HG03095 (cell line): ENCODE data around the gene AMH.

Experiments
- ATAC-seq: cut with Tn5 transposase; IDR thresholded peaks from one replicate; pipeline ENCODE4 v1.9.1; 2021; ENCODE audit warnings: moderate library complexity; ENCODE audit not compliant: unreplicated experiment

Gene AMH

DNA sequence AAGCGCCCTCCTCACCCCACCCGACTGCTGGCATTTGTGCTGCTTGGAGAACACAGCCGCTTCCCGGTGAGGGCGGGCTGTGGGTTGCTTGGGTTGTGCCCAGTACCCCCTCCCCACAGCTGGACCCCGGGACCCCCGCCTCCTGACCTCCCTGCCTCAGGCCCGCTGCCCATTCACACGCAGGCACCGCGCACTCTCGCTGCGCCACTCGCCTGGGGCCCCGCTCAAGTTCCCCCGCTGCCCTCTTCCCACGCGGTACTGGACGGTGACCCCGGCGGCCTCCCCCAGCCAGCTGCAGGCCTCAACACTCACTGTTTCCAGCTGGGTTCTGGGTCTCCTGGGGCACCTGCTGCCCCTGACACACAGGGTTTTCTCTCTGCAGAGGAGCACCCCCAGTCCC is 29.4 kb upstream of the AMH start:
- ATAC-seq = no peak

DNA sequence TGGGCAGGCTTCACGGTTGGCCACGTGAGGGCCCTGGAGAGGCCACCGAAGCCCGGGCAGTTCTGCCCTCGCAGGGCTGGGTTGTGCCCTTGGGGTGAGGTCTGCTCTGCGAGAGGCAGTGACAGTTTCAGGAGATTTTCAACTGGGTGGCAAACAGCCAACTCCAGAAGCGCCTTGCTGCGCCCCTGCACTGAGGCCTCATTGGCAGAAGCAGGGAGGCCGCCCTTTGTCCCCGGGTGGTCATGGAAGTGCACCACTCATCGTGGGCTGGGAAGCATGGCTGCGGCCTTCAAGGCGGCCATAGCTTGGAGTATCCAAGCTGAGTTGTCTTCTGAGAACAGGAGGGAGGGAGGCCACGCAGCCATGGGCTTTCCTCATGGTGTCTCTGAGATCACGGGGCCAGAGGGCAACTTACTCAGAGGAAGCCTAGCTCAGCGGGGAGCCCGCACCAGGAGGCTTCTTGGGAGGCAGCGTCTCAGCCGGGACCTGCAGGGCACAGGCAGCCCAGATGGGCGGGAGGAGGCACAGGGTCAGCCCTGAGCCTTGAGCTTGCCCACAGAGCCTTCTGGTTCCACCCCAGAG is 27.8 kb upstream of the AMH start:
- no peak for ATAC-seq

DNA sequence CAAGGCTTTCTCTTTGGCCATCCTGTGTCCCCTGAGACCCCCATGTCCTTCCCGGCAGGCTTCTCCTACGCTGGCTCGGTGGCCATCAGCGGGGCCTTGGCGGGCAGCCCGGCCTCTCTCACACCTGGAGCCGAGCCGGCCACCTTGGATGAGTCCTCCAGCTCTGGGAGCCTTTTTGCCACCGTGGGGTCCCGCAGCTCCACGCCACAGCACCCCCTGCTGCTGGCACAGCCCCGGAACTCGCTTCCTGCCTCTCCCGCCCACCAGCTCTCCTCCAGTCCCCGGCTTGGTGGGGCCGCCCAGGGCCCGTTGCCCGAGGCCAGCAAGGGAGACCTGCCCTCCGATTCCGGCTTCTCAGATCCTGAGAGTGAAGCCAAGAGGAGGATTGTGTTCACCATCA is 27.2 kb upstream of the AMH start:
- ATAC-seq = no peak

DNA sequence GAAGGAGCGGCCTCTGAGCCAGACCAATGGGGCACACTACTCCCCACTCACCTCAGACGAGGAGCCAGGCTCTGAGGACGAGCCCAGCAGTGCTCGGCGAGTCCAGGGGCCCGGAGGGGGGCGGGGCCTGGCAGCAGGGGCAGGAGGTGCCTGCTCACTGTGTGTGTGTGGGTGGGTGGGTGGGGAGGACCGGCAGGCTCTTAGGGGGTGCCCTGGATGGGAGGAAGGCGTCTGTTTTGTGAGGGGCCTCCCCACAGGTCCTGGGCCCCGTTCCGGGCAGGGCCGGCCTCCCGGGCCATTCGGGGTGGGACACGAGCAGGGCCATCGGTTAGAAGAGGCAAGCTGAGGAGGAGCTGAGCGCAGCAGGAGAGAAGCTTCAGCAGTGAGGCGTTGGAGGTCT is 25.7 kb upstream of the AMH start:
- ATAC-seq = no peak

DNA sequence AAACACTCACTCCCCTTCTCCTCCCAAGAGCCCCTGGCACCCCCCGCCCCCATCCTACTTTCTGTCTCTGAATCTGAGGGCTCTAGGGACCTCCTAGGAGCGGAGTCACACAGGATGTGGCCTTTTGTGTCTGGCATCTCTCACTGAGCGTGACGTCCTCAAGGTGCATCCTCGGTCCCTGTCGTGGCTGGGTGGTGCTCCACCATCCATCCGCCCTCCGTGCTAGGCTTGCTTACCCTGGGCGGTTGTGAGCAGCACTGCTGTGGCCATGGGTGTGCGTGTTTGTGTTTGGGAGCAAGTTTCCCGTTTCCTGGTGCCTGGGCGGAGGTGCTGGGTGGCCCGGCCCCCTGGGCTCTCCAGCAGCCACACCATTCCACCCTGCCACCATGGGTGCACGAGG is 25.2 kb upstream of the AMH start:
- no peak for ATAC-seq

DNA sequence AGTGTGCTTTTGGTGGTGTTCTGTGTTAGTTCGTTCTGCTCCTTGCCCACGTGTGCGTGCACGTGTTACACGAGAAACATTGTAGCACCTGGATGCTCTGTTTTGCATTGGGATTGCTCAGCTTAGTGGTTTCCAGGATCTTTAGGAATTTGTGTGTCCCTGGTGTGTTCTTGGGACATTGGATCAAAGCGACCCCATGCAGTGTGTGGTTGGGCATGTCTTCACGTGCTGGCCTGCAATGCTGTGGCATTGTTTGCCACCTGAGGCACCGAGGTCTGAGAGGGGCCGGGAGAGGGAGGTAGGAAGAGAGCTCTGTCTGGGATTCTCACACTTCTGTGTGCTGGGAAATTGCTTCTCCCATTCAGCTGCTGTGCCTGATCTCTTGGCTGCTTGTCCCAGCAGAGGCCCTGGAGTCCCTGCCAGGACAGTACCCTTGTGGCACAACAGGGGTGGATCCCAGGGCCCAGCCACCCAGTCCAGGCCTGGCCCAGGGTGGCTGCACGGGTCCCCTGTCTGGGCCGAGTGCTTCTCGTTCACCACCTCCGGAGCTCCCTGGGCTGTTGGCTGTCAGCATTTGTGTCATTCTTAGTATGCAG is 24.3 kb upstream of the AMH start:
- no peak for ATAC-seq

DNA sequence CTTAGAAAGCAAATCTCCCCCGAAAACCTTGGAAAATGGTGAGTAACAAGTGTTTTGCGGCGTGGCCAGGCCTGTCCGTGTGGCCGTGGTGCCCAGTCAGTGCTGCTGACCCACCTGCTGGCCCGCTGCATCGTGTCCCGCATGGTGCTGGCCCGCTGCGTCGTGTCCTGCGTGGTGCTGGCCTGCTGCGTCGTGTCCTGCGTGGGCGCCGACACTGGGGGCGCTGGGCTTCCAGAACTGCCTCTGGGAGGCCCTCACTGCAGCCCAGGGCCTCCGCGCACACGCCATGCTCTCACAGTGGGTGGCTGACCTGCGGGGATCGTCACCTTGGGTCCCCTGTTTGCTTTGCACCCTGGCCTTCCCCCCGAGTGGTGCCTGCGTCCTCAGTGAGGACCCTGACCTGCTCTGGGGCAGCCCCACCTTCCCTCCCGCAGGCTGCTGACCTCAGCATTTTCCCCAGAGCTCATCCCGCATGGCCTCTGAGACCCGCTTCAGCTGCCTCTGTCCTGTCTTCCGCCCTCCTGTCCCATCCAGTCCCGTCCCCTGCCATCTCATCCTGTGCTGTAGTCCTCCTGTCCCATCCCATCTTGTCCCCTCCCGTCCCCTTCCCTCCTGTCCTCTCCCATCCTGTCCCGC is 23.6 kb upstream of the AMH start:
- no peak for ATAC-seq

DNA sequence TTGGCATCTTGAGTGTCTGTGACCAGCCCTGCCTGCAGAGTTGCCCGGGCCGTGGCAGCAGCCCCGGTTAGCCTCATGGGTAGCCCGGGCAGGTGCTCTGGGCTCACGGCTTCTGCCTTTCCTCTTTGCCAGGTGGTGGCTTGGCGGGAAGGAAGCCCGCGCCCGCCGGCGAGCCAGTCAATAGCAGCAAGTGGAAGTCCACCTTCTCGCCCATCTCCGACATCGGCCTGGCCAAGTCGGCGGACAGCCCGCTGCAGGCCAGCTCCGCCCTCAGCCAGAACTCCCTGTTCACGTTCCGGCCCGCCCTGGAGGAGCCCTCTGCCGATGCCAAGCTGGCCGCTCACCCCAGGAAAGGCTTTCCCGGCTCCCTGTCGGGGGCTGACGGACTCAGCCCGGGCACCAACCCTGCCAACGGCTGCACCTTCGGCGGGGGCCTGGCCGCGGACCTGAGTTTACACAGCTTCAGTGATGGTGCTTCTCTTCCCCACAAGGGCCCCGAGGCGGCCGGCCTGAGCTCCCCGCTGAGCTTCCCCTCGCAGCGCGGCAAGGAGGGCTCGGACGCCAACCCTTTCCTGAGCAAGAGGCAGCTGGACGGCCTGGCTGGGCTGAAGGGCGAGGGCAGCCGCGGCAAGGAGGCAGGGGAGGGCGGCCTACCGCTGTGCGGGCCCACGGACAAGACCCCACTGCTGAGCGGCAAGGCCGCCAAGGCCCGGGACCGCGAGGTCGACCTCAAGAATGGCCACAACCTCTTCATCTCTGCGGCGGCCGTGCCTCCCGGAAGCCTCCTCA is 22.9 kb upstream of the AMH start:
- ATAC-seq = no peak

DNA sequence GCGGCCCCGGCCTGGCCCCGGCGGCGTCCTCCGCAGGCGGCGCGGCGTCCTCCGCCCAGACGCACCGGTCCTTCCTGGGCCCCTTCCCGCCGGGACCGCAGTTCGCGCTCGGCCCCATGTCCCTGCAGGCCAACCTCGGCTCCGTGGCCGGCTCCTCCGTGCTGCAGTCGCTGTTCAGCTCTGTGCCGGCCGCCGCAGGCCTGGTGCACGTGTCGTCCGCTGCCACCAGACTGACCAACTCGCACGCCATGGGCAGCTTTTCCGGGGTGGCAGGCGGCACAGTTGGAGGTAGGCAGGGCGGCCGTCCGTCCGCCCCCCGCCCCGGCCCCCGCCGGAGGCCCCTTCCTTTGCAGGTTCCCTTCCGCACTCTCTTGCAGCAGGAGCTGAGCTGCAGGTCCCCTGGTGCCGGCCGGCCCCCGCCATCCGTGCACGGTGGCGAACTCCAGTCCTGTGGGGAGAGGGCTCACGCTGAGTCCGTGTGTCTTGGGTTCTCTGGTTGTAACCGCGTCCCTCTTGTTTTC is 22.2 kb upstream of the AMH start:
- ATAC-seq = no peak

DNA sequence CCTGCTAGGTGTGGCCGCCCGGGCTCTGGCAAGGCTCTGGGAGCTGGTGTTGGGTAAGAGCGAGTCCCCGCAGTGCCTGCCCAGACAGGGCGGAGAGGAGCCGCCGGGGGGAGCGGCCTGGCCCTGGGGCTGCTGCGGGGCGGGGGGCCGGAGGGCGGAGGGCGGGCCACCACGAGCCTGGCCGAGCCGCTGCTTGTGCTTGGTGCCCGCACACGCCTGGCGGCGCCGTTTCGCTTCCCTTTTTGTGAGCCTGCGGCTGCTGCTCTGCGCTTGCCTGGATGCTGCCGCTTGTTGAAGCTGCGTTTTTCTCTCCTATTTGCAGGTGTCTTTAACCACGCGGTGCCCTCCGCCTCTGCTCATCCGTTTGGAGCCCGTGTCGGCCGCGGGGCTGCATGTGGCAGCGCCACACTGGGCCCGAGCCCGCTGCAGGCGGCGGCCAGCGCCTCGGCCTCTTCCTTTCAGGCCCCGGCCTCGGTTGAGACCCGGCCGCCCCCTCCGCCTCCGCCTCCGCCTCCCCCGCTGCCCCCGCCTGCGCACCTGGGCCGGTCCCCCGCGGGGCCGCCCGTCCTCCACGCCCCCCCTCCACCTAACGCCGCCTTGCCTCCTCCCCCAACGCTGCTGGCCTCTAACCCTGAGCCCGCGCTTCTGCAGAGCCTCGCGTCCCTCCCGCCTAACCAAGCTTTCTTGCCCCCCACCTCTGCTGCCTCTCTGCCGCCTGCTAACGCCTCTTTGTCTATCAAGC is 21.5 kb upstream of the AMH start:
- no peak for ATAC-seq

DNA sequence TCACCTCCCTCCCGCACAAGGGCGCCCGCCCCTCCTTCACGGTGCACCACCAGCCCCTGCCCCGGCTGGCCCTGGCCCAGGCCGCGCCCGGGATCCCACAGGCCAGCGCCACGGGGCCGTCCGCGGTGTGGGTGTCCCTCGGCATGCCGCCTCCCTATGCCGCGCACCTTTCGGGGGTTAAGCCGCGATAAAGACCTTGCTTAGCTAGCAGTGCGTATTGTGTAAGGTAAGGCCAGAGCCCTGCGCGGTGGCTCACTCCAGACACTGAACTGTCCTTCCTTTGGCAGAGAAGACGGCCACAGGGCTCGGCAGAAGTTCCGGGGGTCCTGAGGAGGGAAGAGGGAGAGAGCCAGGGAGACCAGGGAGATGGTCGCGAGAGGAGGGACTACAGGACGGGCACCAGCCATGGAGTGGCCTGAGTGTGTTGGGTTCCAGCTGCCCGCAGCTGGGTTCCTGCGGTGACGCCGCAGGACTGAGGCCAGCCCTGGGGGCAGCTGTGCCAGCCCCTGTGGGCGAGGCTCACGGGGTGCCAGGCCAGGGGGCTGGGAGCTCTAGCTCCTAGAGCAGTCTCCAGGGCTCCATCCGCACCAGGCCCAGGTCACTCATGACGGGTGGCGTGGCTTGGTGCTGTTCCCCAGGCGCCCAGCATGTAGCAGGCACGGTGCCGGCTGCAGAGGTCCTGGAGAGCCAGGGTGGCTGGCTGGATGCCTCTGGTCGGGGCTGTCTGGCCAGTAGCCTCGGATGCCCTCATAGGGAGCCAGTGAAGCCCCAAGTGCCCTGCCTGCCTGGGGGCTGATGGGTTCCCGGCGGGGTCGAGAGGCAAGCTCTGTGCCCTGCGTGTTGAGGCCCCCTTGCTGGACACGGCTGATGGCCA is 20.7 kb upstream of the AMH start:
- no peak for ATAC-seq

DNA sequence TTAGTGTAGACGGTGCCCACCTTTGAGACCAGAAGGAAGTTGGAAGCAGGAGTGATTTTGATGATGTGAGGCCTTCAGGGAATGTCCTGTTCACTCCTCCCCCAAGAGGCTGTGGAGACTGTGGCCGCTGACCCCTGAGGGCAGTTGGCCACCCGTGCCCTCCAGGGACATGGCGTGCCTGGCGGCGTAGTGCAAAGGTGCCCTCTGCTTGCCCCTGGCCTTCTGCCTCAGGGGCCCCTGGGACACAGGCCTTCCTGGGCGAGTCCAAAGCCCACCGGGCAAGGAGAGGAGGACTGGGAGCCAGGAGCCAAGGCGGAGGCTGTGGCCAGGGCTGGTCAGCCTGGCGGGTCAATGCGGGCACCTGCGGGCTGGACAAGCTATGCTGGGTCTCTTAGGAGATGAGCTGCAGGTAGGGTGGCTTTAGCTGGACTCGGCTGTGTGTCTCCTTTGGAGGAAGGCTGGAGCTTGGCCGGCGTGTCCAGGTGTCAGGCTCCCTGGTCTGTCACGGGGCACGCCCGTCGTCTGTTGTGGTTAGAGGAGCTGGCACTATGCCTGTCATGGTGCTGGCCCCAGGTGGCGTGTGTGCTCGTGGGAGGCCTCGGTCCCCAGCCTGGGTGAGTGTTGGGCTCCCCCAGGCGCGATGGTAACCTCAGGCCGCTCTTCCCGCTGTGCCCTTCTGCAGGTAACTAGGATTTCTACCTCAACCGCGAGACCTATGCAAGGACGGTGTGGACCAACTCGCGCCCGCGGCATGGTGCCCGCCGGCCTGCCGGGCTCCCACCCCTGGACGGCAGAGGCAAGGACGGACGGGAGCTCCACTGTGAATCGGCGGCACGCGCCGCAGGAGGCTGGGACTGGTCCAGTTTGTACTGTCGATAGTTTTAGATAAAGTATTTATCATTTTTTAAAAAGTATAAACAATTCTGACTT is 19.8 kb upstream of the AMH start:
- ATAC-seq = no peak

DNA sequence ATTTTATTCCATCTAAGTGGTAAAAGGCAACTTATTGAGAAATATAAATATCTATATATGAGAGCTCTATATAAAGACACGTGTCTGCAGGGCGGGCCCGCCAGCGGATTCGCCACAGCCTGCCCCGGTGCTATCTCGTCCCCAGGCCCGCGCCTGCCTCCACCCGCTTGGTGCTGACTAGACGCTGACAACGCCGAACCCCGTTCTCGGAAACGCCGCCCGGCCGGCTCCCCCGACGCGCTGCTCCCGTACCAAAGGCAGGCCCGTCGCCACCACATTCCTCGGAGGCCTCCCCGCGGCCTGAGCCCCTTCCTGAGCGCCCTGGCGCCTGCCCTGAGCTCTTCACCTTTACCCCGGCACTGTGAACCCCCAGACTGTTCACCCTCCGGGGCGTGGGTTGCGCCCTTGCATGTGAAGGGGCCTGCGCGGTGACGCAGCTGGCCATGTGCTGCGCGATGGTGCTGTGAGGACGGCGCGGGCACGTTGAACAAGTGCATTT is 19.0 kb upstream of the AMH start:
- ATAC-seq = no peak

DNA sequence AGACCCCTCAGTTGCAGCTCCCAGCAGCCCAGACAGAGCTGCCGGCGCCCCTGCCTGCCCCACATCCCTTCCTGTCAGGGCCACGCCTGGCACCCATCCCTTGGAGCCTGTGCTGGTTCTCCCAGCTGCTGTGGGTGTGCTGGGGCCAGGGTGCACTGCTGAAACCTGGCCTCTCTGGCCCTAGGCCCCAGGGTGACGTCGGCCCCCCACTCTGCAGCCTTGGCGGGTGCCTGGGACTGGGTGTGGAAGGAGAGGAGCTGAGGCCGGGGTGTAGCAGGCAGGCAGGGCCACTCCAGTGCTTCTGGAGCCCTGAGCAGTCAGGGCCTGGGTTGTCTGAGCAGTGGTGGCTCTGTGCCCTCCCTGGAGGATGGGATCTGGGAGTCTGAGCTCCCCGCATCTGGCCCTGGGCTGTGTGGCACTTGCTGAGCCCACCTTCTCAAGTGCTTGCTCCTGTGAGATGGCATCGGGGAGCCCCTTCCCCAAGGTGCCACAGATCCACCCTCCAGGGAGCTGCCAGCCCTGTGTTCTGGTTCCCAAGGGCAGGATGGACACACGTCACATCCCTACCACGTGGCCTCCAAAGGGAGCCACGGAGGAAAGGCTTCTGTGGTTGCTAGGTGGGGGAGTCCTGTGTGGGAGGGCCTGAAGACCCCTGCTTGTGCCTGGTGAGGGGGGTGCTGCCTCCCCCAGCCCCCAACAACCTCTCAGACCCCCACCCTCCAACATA is 18.2 kb upstream of the AMH start:
- no peak for ATAC-seq

DNA sequence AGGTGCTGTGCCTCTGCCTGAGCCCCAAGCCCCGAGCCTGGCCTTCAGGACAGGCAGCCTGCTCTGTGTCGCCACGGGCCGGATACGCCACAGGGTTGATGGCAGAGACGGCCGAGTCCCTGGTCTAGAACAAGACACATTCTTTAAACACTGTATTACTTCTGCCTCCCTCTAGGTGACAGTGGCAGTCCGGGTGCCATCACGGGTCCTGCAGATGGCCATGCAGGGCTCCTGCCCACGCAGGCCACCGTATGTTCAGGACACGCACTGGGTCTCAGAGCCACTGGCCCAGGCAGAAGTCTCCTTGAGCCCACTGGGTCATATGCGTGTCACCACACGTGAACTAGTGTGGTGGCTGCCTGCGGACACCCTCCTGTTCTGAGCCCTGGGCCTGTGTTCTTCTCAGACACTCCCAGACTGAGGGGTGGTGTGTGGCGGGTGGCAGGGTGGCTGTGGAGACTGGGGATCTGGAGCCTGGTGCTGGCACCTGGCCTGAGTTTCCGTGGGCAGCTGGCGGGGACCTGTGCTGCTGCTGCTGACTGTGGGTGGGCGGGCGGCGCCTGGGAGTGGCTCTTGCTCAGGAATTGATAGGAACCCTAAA is 17.4 kb upstream of the AMH start:
- no peak for ATAC-seq

DNA sequence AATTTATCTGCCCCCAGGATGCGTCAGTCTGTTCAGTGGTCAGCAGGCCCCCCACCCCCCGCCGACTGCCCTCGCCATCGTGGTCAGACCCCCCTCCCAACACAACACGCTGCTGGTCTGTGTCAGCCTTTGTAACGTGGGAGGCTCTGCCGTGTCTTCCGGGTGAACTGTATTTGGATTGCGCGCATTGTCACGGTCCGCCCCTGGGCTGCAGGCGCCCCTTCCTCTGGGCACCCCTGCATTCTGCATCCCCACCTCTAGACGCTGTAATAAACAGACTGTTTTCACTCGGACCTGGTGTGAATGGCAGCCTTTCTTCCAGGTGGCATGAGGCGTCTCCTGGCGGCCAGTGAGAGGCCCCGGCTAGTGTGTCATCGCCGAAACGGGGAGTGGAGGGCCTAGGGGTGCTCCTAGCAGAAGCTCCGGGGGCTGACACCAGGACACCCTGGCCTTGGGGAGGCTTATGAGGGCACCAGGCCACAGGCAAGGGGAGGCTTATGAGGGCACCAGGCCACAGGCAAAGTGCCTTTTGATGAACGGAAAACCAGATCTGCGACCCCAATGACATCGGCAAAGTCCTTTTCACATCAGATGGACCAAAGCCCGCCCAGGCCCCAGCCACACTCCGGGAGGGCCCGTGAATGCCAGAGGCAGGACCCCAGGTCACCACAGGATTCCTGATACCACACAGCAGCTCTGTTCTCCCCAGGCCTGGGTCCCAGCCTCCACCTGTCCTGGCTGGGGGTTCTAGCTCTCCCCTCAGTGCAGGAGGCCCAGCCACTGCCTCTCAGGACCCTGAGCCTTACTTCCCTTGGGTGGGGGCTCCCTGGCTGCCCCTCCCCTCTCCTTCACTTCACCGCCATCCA is 16.6 kb upstream of the AMH start:
- no peak for ATAC-seq
